ENCODE results near the gene RNFT2. TPM values are rescaled to one million over a fixed set of nuclear protein-coding genes. Genes with fewer than 3 reads are reported as not detected.

The RNFT2 gene
- total RNA-seq, 1 experiment from 2014 or later, result 12.3 TPM

DNA sequence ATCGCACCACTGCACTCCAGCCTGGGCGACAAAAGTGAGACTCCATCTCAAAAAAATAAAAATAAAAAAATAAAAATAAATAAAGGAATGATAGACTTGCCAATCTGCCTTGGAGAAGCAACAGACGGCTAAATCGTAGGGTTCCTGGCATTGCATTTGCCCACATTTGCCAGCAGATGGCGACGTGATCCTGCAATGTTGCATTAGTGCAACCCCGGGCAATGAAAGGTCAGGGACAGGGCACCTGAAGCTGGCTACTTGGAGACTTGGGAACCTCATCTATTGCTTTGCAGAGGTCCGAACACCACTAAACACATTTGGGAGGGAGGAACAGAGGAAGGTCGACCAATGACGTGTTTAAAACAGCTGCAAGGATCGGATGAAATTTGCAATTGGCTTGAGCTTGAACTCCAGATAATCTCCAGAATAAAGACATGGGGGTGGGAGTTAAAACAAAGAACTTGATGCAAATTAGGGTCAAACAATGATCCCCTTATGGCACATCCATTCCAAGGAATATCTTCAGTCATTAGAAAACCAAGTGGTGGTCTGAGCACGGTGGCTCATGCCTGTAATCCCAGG lies 34.8 kb upstream of the RNFT2 start:
- ATAC-seq (peak; percentile 94), DNase-seq (ENCODE audit: low read depth, low spot score) (peak; percentile 66)
- ChIA-PET POLR2A (no interaction called here), CTCF (interaction anchor here (0.7 to 0.8 kb wide), 3 partner anchors 180 to 769 kb away, joined by 3 to 4 read pairs (median 3); no protein-coding TSS in a partner anchor)
- Histone ChIP-seq H3K27me3 (ENCODE audit: control insufficient read depth, insufficient read depth, low read length) (no peaks in the 10 kb centered on the region), H3K9me3 (ENCODE audit: control insufficient read depth, insufficient read depth, low read depth, low read length) (no peaks in the 10 kb centered on the region), H3K27ac (ENCODE audit: low read length) (no peak overlapping the region; the same call in 1 of the 2 replicates), H3K36me3 (ENCODE audit: control insufficient read depth, insufficient read depth, low read length) (no peaks in the 10 kb centered on the region), H3K4me1 (ENCODE audit: control insufficient read depth, insufficient read depth, low read length) (no peaks in the 10 kb centered on the region), H3K4me3 (ENCODE audit: low read depth in 2 of 2, low read length in 2 of 2) (no peak overlapping the region)
- BruUV-seq (replicated peaks), result no TSS peak
- intact Hi-C loops (cut with micrococcal nuclease; ENCODE audit: unreplicated experiment) (loop anchor here (5.0 to 10.0 kb wide), 3 partner anchors 179 to 759 kb away; partner anchors contain the start of gene HRK), in situ Hi-C loops (cut with HindIII; ENCODE audit: low pct_unique_long_range_greater_than_20kb, low sequenced_read_pairs) (no loop called here)
- TF ChIP-seq SIN3A (IDR thresholded peaks at IDR 0.05; ENCODE audit: borderline replicate concordance, insufficient read depth, low read depth, low read length), result no peak
- TF ChIP-seq, protein P1, sequence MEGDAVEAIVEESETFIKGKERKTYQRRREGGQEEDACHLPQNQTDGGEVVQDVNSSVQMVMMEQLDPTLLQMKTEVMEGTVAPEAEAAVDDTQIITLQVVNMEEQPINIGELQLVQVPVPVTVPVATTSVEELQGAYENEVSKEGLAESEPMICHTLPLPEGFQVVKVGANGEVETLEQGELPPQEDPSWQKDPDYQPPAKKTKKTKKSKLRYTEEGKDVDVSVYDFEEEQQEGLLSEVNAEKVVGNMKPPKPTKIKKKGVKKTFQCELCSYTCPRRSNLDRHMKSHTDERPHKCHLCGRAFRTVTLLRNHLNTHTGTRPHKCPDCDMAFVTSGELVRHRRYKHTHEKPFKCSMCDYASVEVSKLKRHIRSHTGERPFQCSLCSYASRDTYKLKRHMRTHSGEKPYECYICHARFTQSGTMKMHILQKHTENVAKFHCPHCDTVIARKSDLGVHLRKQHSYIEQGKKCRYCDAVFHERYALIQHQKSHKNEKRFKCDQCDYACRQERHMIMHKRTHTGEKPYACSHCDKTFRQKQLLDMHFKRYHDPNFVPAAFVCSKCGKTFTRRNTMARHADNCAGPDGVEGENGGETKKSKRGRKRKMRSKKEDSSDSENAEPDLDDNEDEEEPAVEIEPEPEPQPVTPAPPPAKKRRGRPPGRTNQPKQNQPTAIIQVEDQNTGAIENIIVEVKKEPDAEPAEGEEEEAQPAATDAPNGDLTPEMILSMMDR (IDR thresholded peaks at IDR 0.05), result peak; percentile 96

DNA sequence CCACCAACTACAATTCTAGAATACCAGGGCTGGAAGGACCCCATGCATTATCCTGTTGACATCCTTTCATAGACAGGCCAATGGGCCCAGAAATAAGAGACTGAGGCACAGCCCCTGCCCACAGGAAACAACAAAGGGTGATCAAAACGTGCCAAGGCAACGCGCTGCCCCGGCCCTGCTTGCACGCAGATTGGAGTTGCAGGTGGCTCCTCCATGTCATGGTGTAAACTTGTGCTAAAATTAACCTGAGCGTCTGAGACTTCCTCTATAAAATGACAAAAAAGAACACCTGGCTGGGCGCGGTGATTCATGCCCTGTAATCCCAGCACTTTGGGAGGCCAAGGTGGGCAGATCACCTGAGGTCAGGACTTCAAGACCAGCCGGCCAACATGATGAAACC lies 30.4 kb upstream of the RNFT2 start:
- ATAC-seq (no peak), DNase-seq (ENCODE audit: low read depth, low spot score) (no peak)
- no peak overlapping the region for H3K27ac ChIP-seq (ENCODE audit: low read length)
- H3K9me3 ChIP-seq (ENCODE audit: control insufficient read depth, insufficient read depth, low read depth, low read length), result no peaks in the 10 kb centered on the region
- intact Hi-C loops (cut with micrococcal nuclease; ENCODE audit: unreplicated experiment), result loop anchor here (10.0 kb wide), 2 partner anchors 317 to 763 kb away; no protein-coding TSS in a partner anchor
- BruUV-seq (replicated peaks), result no TSS peak
- ChIA-PET CTCF (interaction anchor here (0.7 kb wide), 1 partner anchor 280 kb away, joined by 4 read pairs; no protein-coding TSS in a partner anchor), POLR2A (no interaction called here)
- in situ Hi-C loops (cut with HindIII; ENCODE audit: low pct_unique_long_range_greater_than_20kb, low sequenced_read_pairs), result no loop called here
- TF ChIP-seq, protein P2, sequence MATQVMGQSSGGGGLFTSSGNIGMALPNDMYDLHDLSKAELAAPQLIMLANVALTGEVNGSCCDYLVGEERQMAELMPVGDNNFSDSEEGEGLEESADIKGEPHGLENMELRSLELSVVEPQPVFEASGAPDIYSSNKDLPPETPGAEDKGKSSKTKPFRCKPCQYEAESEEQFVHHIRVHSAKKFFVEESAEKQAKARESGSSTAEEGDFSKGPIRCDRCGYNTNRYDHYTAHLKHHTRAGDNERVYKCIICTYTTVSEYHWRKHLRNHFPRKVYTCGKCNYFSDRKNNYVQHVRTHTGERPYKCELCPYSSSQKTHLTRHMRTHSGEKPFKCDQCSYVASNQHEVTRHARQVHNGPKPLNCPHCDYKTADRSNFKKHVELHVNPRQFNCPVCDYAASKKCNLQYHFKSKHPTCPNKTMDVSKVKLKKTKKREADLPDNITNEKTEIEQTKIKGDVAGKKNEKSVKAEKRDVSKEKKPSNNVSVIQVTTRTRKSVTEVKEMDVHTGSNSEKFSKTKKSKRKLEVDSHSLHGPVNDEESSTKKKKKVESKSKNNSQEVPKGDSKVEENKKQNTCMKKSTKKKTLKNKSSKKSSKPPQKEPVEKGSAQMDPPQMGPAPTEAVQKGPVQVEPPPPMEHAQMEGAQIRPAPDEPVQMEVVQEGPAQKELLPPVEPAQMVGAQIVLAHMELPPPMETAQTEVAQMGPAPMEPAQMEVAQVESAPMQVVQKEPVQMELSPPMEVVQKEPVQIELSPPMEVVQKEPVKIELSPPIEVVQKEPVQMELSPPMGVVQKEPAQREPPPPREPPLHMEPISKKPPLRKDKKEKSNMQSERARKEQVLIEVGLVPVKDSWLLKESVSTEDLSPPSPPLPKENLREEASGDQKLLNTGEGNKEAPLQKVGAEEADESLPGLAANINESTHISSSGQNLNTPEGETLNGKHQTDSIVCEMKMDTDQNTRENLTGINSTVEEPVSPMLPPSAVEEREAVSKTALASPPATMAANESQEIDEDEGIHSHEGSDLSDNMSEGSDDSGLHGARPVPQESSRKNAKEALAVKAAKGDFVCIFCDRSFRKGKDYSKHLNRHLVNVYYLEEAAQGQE (IDR thresholded peaks at IDR 0.05; ENCODE audit: insufficient read depth in 1 of 2, low read depth in 2 of 2, low read length in 1 of 2), result no peak
- TF ChIP-seq SIN3A (IDR thresholded peaks at IDR 0.05; ENCODE audit: borderline replicate concordance, insufficient read depth, low read depth, low read length) (no peak), TCF7L2 (IDR thresholded peaks at IDR 0.05; ENCODE audit: low read depth, low read length) (no peak), POLR2AphosphoS5 (IDR thresholded peaks at IDR 0.05; ENCODE audit: low read depth, low read length) (no peak)
- TF ChIP-seq, protein P1 (IDR thresholded peaks at IDR 0.05), result no peak
- H3K4me3 ChIP-seq (ENCODE audit: low read depth in 2 of 2, low read length in 2 of 2), result no peak overlapping the region
- no peaks in the 10 kb centered on the region; the same call in 1 of the 2 replicates for H3K27me3 ChIP-seq (ENCODE audit: control insufficient read depth, insufficient read depth, low read length)
- no peaks in the 10 kb centered on the region for H3K36me3 ChIP-seq (ENCODE audit: control insufficient read depth, insufficient read depth, low read length)
- peaks cover 14% of the 10 kb centered on the region; the same call in 1 of the 2 replicates for H3K4me1 ChIP-seq (ENCODE audit: control insufficient read depth, insufficient read depth, low read length)

Data from Panc1 (cell line).